ENCODE measurements around the gene PI4KB. TPM values are rescaled to one million over a fixed set of nuclear protein-coding genes. Genes with fewer than 3 reads are reported as not detected.

Gene PI4KB
- polyA plus RNA-seq, result 10 to 100 TPM; 30.3 to 52.5 (median 33.8) TPM
- long read RNA-seq, donor 1, result 0 reads
- long read RNA-seq, donor 2, partial matches to known transcripts, result 0 of 4 reads
- long read RNA-seq, donor 2, other reads (novel, unspliced or antisense), result 0 of 4 reads
- long read RNA-seq, donor 3, partial matches to known transcripts, result 8 of 10 reads
- long read RNA-seq, donor 3, other reads (novel, unspliced or antisense), result 0 of 10 reads
- long read RNA-seq, donor 4, result 0 reads
- long read RNA-seq, donor 5, partial matches to known transcripts, result 0 of 1 reads
- long read RNA-seq, donor 5, other reads (novel, unspliced or antisense), result 0 of 1 reads
- long read RNA-seq, donor 6, partial matches to known transcripts, result 0 of 4 reads
- long read RNA-seq, donor 6, other reads (novel, unspliced or antisense), result 0 of 4 reads
- long read RNA-seq, donor 7, result 0 reads
- long read RNA-seq, donor 8, result 0 reads
- long read RNA-seq, donor 9, partial matches to known transcripts, result 0 of 1 reads
- long read RNA-seq, donor 9, other reads (novel, unspliced or antisense), result 0 of 1 reads
- long read RNA-seq, donor 10, partial matches to known transcripts, result 13 of 22 reads
- long read RNA-seq, donor 10, other reads (novel, unspliced or antisense), result 0 of 22 reads

- WGBS, 3 donors, result 0% methylated on average over 38 to 40 of the region's 40 CpGs
- FAIRE-seq, result no peak
- Histone ChIP-seq H3K27ac (ENCODE audit: low read depth in 1 of 3, low read length in 2 of 3) (peak within 1 kb of the TSS; percentile 80 to 87 (median 81)), H3K4me1 (ENCODE audit: control insufficient read depth in 3 of 3, insufficient read depth in 2 of 3, low read depth in 1 of 3, low read length in 2 of 3) (peaks cover 0 to 17% (median 4%) of the 10 kb centered on the region in 3 donors), H3K9me3 (ENCODE audit: control insufficient read depth in 2 of 2, insufficient read depth in 1 of 2, low read depth in 1 of 2, low read length in 1 of 2) (no peaks in the 10 kb centered on the region), H3K4me3 (ENCODE audit: low read depth in 1 of 3, low read length in 3 of 3) (peak within 1 kb of the TSS; percentile 86 to 87 (median 87)), H3K36me3 (ENCODE audit: control insufficient read depth in 3 of 3, insufficient read depth in 2 of 3, low read depth in 1 of 3, low read length in 3 of 3) (peaks cover 0 to 30% (median 4%) of the 10 kb centered on the region in 3 donors), H3K27me3 (ENCODE audit: control insufficient read depth in 3 of 3, insufficient read depth in 3 of 3, low read length in 3 of 3) (no peaks in the 10 kb centered on the region)
- peak; percentile 98 for DNase-seq
Measured at GRCh38 chr1:151327223-151327902, at the start of gene PI4KB. TSS of gene PI4KB (minus strand) at chr1:151327416. CDS start at chr1:151316481, 10,935 bp downstream.

GRCh38 chr1:151373196-151373595 is 46.0 kb upstream of the PI4KB start:
- Histone ChIP-seq H3K36me3 (ENCODE audit: control insufficient read depth in 3 of 3, insufficient read depth in 2 of 3, low read depth in 1 of 3, low read length in 3 of 3) (peaks cover 0 to 16% (median 0%) of the 10 kb centered on the region in 3 donors), H3K9me3 (ENCODE audit: control insufficient read depth in 2 of 2, insufficient read depth in 1 of 2, low read depth in 1 of 2, low read length in 1 of 2) (no peaks in the 10 kb centered on the region), H3K27ac (ENCODE audit: low read depth in 1 of 3, low read length in 2 of 3) (no peak overlapping the region), H3K4me3 (ENCODE audit: low read depth in 1 of 3, low read length in 3 of 3) (no peak overlapping the region), H3K27me3 (ENCODE audit: control insufficient read depth in 3 of 3, insufficient read depth in 3 of 3, low read length in 3 of 3) (no peaks in the 10 kb centered on the region), H3K4me1 (ENCODE audit: control insufficient read depth in 3 of 3, insufficient read depth in 2 of 3, low read depth in 1 of 3, low read length in 2 of 3) (peaks cover 9 to 35% (median 11%) of the 10 kb centered on the region in 3 donors)
- DNase-seq (no peak), FAIRE-seq (no peak)
- WGBS, 3 donors, result 59 to 87% (median 73%) methylated on average over 14 of the region's 14 CpGs

- Histone ChIP-seq H3K4me3 (ENCODE audit: low read depth in 1 of 3, low read length in 3 of 3) (peak within 1 kb of the TSS; percentile 50 to 69 (median 63)), H3K4me1 (ENCODE audit: control insufficient read depth in 3 of 3, insufficient read depth in 2 of 3, low read depth in 1 of 3, low read length in 2 of 3) (peaks cover 9 to 35% (median 11%) of the 10 kb centered on the region in 3 donors), H3K36me3 (ENCODE audit: control insufficient read depth in 3 of 3, insufficient read depth in 2 of 3, low read depth in 1 of 3, low read length in 3 of 3) (peaks cover 0 to 25% (median 3%) of the 10 kb centered on the region in 3 donors), H3K27me3 (ENCODE audit: control insufficient read depth in 3 of 3, insufficient read depth in 3 of 3, low read length in 3 of 3) (no peaks in the 10 kb centered on the region), H3K27ac (ENCODE audit: low read depth in 1 of 3, low read length in 2 of 3) (peak within 1 kb of the TSS; percentile 81 to 89 (median 81)), H3K9me3 (ENCODE audit: control insufficient read depth in 2 of 2, insufficient read depth in 1 of 2, low read depth in 1 of 2, low read length in 1 of 2) (no peaks in the 10 kb centered on the region)
- 10 to 30% (median 29%) methylated on average over 11 of the region's 11 CpGs for WGBS, 3 donors
- DNase-seq (peak; percentile 94 to 98), FAIRE-seq (no peak)
Measured at GRCh38 chr1:151372058-151372934, 45.1 kb upstream of the PI4KB start, which contains the start of gene SELENBP1. TSS of gene SELENBP1 (minus strand) at chr1:151372705. CDS start at chr1:151372641, 64 bp downstream.

- Histone ChIP-seq H3K4me1 (ENCODE audit: control insufficient read depth in 3 of 3, insufficient read depth in 2 of 3, low read depth in 1 of 3, low read length in 2 of 3) (peaks cover 9 to 35% (median 11%) of the 10 kb centered on the region in 3 donors), H3K4me3 (ENCODE audit: low read depth in 1 of 3, low read length in 3 of 3) (peak overlapping the region; percentile 50 to 69 (median 63)), H3K27me3 (ENCODE audit: control insufficient read depth in 3 of 3, insufficient read depth in 3 of 3, low read length in 3 of 3) (no peaks in the 10 kb centered on the region), H3K27ac (ENCODE audit: low read depth in 1 of 3, low read length in 2 of 3) (peak overlapping the region; percentile 81 to 89 (median 81)), H3K36me3 (ENCODE audit: control insufficient read depth in 3 of 3, insufficient read depth in 2 of 3, low read depth in 1 of 3, low read length in 3 of 3) (peaks cover 2 to 33% (median 3%) of the 10 kb centered on the region in 3 donors), H3K9me3 (ENCODE audit: control insufficient read depth in 2 of 2, insufficient read depth in 1 of 2, low read depth in 1 of 2, low read length in 1 of 2) (no peaks in the 10 kb centered on the region)
- DNase-seq (peak; percentile 60 to 76), FAIRE-seq (no peak)
- 5 to 25% (median 15%) methylated on average over 9 of the region's 9 CpGs for whole genome bisulfite sequencing, 3 donors
Measured at GRCh38 chr1:151371370-151372057, 44.3 kb upstream of the PI4KB start.

GRCh38 chr1:151370211-151370911 is 43.1 kb upstream of the PI4KB start:
- FAIRE-seq (no peak), DNase-seq (peak in 1 of 2 donors; percentile 35)
- peak overlapping the region; percentile 2 to 30 (median 15) for H3K27ac ChIP-seq (ENCODE audit: low read depth in 1 of 3, low read length in 2 of 3)
- 35 to 53% (median 52%) methylated on average over 6 of the region's 6 CpGs for WGBS, 3 donors
- peak overlapping the region; percentile 1 to 28 (median 16) for H3K4me3 ChIP-seq (ENCODE audit: low read depth in 1 of 3, low read length in 3 of 3)
- peaks cover 9 to 35% (median 11%) of the 10 kb centered on the region in 3 donors for H3K4me1 ChIP-seq (ENCODE audit: control insufficient read depth in 3 of 3, insufficient read depth in 2 of 3, low read depth in 1 of 3, low read length in 2 of 3)
- peaks cover 2 to 44% (median 3%) of the 10 kb centered on the region in 3 donors for H3K36me3 ChIP-seq (ENCODE audit: control insufficient read depth in 3 of 3, insufficient read depth in 2 of 3, low read depth in 1 of 3, low read length in 3 of 3)
- H3K9me3 ChIP-seq (ENCODE audit: control insufficient read depth in 2 of 2, insufficient read depth in 1 of 2, low read depth in 1 of 2, low read length in 1 of 2), result no peaks in the 10 kb centered on the region
- H3K27me3 ChIP-seq (ENCODE audit: control insufficient read depth in 3 of 3, insufficient read depth in 3 of 3, low read length in 3 of 3), result no peaks in the 10 kb centered on the region

- Histone ChIP-seq H3K27ac (ENCODE audit: low read depth in 1 of 3, low read length in 2 of 3) (no peak overlapping the region), H3K4me1 (ENCODE audit: control insufficient read depth in 3 of 3, insufficient read depth in 2 of 3, low read depth in 1 of 3, low read length in 2 of 3) (peaks cover 9 to 35% (median 11%) of the 10 kb centered on the region in 3 donors), H3K36me3 (ENCODE audit: control insufficient read depth in 3 of 3, insufficient read depth in 2 of 3, low read depth in 1 of 3, low read length in 3 of 3) (peaks cover 3 to 52% (median 8%) of the 10 kb centered on the region in 3 donors), H3K27me3 (ENCODE audit: control insufficient read depth in 3 of 3, insufficient read depth in 3 of 3, low read length in 3 of 3) (no peaks in the 10 kb centered on the region), H3K9me3 (ENCODE audit: control insufficient read depth in 2 of 2, insufficient read depth in 1 of 2, low read depth in 1 of 2, low read length in 1 of 2) (no peaks in the 10 kb centered on the region), H3K4me3 (ENCODE audit: low read depth in 1 of 3, low read length in 3 of 3) (no peak overlapping the region)
- no peak for FAIRE-seq
- DNase-seq, result no peak
- 61 to 81% (median 74%) methylated on average over 15 of the region's 15 CpGs for WGBS, 3 donors
Measured at GRCh38 chr1:151369621-151370048, 42.4 kb upstream of the PI4KB start.

- Histone ChIP-seq H3K36me3 (ENCODE audit: control insufficient read depth in 3 of 3, insufficient read depth in 2 of 3, low read depth in 1 of 3, low read length in 3 of 3) (peaks cover 3 to 55% (median 9%) of the 10 kb centered on the region in 3 donors), H3K27ac (ENCODE audit: low read depth in 1 of 3, low read length in 2 of 3) (no peak overlapping the region), H3K4me1 (ENCODE audit: control insufficient read depth in 3 of 3, insufficient read depth in 2 of 3, low read depth in 1 of 3, low read length in 2 of 3) (peaks cover 9 to 35% (median 11%) of the 10 kb centered on the region in 3 donors), H3K9me3 (ENCODE audit: control insufficient read depth in 2 of 2, insufficient read depth in 1 of 2, low read depth in 1 of 2, low read length in 1 of 2) (no peaks in the 10 kb centered on the region), H3K27me3 (ENCODE audit: control insufficient read depth in 3 of 3, insufficient read depth in 3 of 3, low read length in 3 of 3) (no peaks in the 10 kb centered on the region), H3K4me3 (ENCODE audit: low read depth in 1 of 3, low read length in 3 of 3) (no peak overlapping the region)
- DNase-seq, result no peak
- no peak for FAIRE-seq
- 53 to 85% (median 66%) methylated on average over 7 of the region's 7 CpGs for WGBS, 3 donors
Measured at GRCh38 chr1:151369302-151369610, 42.0 kb upstream of the PI4KB start.
